Breast epithelium (tissue), 3 donors: ENCODE data around the gene HPN.

Experiments used
- CTCF ChIP-seq, 3 donors: fragments of 450-650 bp; IDR thresholded peaks; one replicate each; pipeline ENCODE4 v1.5.1; 2016 to 2017; ENCODE audit warnings: antibody characterized with exemption in 3 of 3, mild to moderate bottlenecking in 3 of 3, moderate library complexity in 3 of 3
- POLR2A ChIP-seq: fragments of 450-650 bp; IDR thresholded peaks from one replicate; pipeline ENCODE4 v1.6.1; 2016; ENCODE audit warnings: antibody characterized with exemption, mild to moderate bottlenecking, moderate library complexity
- POLR2AphosphoS5 ChIP-seq, 3 donors: sonication (generic); formaldehyde crosslinking; IDR thresholded peaks; one replicate each; pipeline ENCODE4 v1.6.1; 2017; ENCODE audit warnings: antibody characterized with exemption in 3 of 3

GRCh38 chr19:35094656-35095055, 53.1 kb downstream of the HPN start:
- no peak for TF ChIP-seq CTCF (IDR thresholded peaks at IDR 0.05)
- no peak for TF ChIP-seq POLR2AphosphoS5 (IDR thresholded peaks at IDR 0.05)
- no peak for TF ChIP-seq POLR2A
